Panc1 (cell line): ENCODE results near the gene MT1HL1. TPM values are rescaled to one million over a fixed set of nuclear protein-coding genes. Genes with fewer than 3 reads are reported as not detected.

Experiments used
- ATAC-seq: fragments of 200-7000 bp; cut with Tn5 transposase; 2 replicates; pipeline ENCODE4 v1.9.1; 2020; ENCODE audit warnings: mild to moderate bottlenecking, moderate library complexity
- BruUV-seq: library from RNA; stranded (reverse); fragments of 400-500 nt; replicated peaks from 2 replicates; lab custom pipeline; 2021; lab: Mats Ljungman, UMichigan
- CTCF ChIA-PET: fragments of 300-600 bp; sonication (Branson Sonifier 250); formaldehyde crosslinking; loops from one replicate; lab custom pipeline; 2022; ENCODE audit warnings: antibody characterized with exemption; lab: Charles Lee
- POLR2A ChIA-PET: fragments of 300-600 bp; sonication (Branson Sonifier 250); formaldehyde crosslinking; loops from one replicate; lab custom pipeline; 2022; ENCODE audit warnings: antibody characterized with exemption; lab: Charles Lee
- DNase-seq: peaks from one replicate; pipeline ENCODE4 v3.0.0-alpha.2; 2010; ENCODE audit warnings: low read depth, low spot score
- H3K27ac ChIP-seq: 2 replicates; pipeline ENCODE4 v1.5.1; 2011; ENCODE audit warnings: mild to moderate bottlenecking, low read length, inconsistent platforms
- H3K27me3 ChIP-seq: fragments of 200-500 bp; sonication (Bioruptor generic); 2 replicates; pipeline ENCODE4 v1.6.0; 2014; ENCODE audit warnings: low read length, inconsistent platforms; ENCODE audit not compliant: control insufficient read depth, insufficient read depth
- H3K36me3 ChIP-seq: fragments of 200-500 bp; sonication (Bioruptor generic); 2 replicates; pipeline ENCODE4 v1.5.1; 2014; ENCODE audit warnings: inconsistent platforms, mild to moderate bottlenecking, low read length, moderate library complexity; ENCODE audit not compliant: control insufficient read depth, insufficient read depth
- H3K4me1 ChIP-seq: 2 replicates; pipeline ENCODE4 v1.5.1; 2011; ENCODE audit warnings: inconsistent platforms, mild to moderate bottlenecking, low read length, moderate library complexity; ENCODE audit not compliant: control insufficient read depth, insufficient read depth
- H3K4me3 ChIP-seq, 2 experiments: 2 replicates each; pipeline ENCODE4 v1.5.1; 2011 to 2012; ENCODE audit warnings: low read depth in 2 of 2, low read length in 2 of 2, mild to moderate bottlenecking in 2 of 2, inconsistent platforms in 1 of 2, moderate library complexity in 1 of 2
- H3K9me3 ChIP-seq: fragments of 200-500 bp; sonication (Bioruptor generic); 2 replicates; pipeline ENCODE4 v1.5.1; 2014; ENCODE audit warnings: low read depth, mild to moderate bottlenecking, inconsistent platforms, low read length, moderate library complexity; ENCODE audit not compliant: control insufficient read depth, insufficient read depth
- POLR2AphosphoS5 ChIP-seq: IDR thresholded peaks from 2 replicates; pipeline ENCODE4 v1.6.1; 2012; ENCODE audit warnings: mild to moderate bottlenecking, low read depth, low read length, moderate library complexity
- SIN3A ChIP-seq: IDR thresholded peaks from 2 replicates; pipeline ENCODE4 v1.6.1; 2012; ENCODE audit warnings: low read depth, mild to moderate bottlenecking, low read length, moderate library complexity, borderline replicate concordance; ENCODE audit not compliant: insufficient read depth
- TCF7L2 ChIP-seq: IDR thresholded peaks from 2 replicates; pipeline ENCODE4 v1.6.1; 2011; ENCODE audit warnings: mild to moderate bottlenecking, low read depth, low read length, inconsistent platforms
- in situ Hi-C: cut with HindIII; loops from 2 replicates; pipeline ENCODE4 v1.10.0; 2016; ENCODE audit warnings: low sequenced_read_pairs, low pct_unique_long_range_greater_than_20kb
- intact Hi-C: fragments of 100-400 bp; cut with micrococcal nuclease; formaldehyde crosslinking; loops from one replicate; pipeline ENCODE4 v1.10.0; 2022; ENCODE audit not compliant: unreplicated experiment
- total RNA-seq: library from RNA; stranded (reverse); gene quantifications from one replicate; pipeline ENCODE4 v1.2.1, GENCODE V29; 2021; ENCODE audit not compliant: unreplicated experiment
- TF ChIP-seq, protein P1 (sequence below): fragments of 450-650 bp; IDR thresholded peaks from 2 replicates; pipeline ENCODE4 v1.5.1; 2017; ENCODE audit warnings: mild to moderate bottlenecking
- TF ChIP-seq, protein P2 (sequence below), 2 experiments: IDR thresholded peaks; 2 replicates each; pipeline ENCODE4 v1.6.1; 2011 to 2012; ENCODE audit warnings: low read depth in 2 of 2, control low read depth in 1 of 2, low read length in 1 of 2, mild to moderate bottlenecking in 1 of 2, moderate library complexity in 1 of 2; ENCODE audit not compliant: insufficient read depth in 1 of 2

MT1HL1 gene
- total RNA-seq, 1 experiment from 2014 or later, result not detected

DNA sequence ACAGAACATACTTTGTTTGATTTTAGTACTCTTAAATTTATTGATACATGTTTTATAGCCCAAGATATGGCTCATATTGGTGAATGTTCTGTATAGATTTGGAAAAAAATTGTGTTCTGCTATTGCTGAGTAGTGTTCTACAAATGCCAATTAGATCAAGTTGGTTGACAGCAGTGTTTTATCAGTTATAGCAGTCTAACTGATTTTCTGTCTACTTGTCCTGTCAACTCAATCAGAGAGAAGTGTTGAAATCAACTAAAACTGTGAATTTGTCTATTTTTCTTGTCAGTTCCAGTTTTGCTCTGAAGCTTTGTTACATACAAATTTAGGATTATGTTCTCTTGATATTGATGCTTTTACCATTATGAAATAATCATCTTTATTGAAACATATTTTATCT is 14.7 kb upstream of the MT1HL1 start:
- DNase-seq (no peak), ATAC-seq (no peak)
- in situ Hi-C loops, result no loop called here
- ChIA-PET POLR2A (no interaction called here), CTCF (interaction anchor here (0.6 kb wide), 1 partner anchor 25 kb away, joined by 4 read pairs; no protein-coding TSS in a partner anchor)
- no peaks in the 10 kb centered on the region for H3K36me3 ChIP-seq
- no peak overlapping the region for H3K27ac ChIP-seq
- H3K27me3 ChIP-seq, result no peaks in the 10 kb centered on the region
- no peaks in the 10 kb centered on the region for H3K4me1 ChIP-seq
- intact Hi-C loops, result no loop called here
- BruUV-seq, result no TSS peak
- H3K4me3 ChIP-seq, result no peak overlapping the region
- TF ChIP-seq TCF7L2 (no peak), POLR2AphosphoS5 (no peak), SIN3A (no peak)
- TF ChIP-seq, protein P1, sequence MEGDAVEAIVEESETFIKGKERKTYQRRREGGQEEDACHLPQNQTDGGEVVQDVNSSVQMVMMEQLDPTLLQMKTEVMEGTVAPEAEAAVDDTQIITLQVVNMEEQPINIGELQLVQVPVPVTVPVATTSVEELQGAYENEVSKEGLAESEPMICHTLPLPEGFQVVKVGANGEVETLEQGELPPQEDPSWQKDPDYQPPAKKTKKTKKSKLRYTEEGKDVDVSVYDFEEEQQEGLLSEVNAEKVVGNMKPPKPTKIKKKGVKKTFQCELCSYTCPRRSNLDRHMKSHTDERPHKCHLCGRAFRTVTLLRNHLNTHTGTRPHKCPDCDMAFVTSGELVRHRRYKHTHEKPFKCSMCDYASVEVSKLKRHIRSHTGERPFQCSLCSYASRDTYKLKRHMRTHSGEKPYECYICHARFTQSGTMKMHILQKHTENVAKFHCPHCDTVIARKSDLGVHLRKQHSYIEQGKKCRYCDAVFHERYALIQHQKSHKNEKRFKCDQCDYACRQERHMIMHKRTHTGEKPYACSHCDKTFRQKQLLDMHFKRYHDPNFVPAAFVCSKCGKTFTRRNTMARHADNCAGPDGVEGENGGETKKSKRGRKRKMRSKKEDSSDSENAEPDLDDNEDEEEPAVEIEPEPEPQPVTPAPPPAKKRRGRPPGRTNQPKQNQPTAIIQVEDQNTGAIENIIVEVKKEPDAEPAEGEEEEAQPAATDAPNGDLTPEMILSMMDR, result no peak
- TF ChIP-seq, protein P2, sequence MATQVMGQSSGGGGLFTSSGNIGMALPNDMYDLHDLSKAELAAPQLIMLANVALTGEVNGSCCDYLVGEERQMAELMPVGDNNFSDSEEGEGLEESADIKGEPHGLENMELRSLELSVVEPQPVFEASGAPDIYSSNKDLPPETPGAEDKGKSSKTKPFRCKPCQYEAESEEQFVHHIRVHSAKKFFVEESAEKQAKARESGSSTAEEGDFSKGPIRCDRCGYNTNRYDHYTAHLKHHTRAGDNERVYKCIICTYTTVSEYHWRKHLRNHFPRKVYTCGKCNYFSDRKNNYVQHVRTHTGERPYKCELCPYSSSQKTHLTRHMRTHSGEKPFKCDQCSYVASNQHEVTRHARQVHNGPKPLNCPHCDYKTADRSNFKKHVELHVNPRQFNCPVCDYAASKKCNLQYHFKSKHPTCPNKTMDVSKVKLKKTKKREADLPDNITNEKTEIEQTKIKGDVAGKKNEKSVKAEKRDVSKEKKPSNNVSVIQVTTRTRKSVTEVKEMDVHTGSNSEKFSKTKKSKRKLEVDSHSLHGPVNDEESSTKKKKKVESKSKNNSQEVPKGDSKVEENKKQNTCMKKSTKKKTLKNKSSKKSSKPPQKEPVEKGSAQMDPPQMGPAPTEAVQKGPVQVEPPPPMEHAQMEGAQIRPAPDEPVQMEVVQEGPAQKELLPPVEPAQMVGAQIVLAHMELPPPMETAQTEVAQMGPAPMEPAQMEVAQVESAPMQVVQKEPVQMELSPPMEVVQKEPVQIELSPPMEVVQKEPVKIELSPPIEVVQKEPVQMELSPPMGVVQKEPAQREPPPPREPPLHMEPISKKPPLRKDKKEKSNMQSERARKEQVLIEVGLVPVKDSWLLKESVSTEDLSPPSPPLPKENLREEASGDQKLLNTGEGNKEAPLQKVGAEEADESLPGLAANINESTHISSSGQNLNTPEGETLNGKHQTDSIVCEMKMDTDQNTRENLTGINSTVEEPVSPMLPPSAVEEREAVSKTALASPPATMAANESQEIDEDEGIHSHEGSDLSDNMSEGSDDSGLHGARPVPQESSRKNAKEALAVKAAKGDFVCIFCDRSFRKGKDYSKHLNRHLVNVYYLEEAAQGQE (IDR thresholded peaks at IDR 0.05; ENCODE audit: insufficient read depth in 1 of 2, low read depth in 2 of 2, low read length in 1 of 2), result no peak
- no peaks in the 10 kb centered on the region for H3K9me3 ChIP-seq

DNA sequence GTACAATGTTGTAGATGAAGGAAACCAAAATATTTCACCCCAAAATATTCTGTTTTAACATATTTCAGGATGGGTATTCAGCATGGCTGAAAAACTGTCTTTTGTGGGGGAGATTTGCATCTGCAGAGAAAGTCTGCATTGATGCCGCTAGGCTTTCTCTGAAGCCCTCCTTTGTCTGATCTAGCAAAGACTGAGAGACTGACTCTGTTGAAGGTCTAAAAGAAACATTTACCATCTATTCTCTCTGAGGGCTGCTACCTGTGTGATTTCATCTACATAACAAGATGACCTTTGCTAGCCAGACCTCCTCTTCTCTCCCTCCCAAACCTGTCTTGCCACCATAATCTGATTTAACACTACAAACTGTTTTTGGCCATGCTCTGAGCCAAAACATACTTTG is 12.4 kb upstream of the MT1HL1 start:
- no peaks in the 10 kb centered on the region for H3K36me3 ChIP-seq
- TF ChIP-seq, protein P1, result no peak
- TF ChIP-seq SIN3A, result no peak
- no peak for TF ChIP-seq TCF7L2
- no peak for TF ChIP-seq POLR2AphosphoS5
- TF ChIP-seq, protein P2 (IDR thresholded peaks at IDR 0.05; ENCODE audit: insufficient read depth in 1 of 2, low read depth in 2 of 2, low read length in 1 of 2), result no peak
- intact Hi-C loops (no loop called here), in situ Hi-C loops (no loop called here)
- ChIA-PET POLR2A (no interaction called here), CTCF (no interaction called here)
- no TSS peak for BruUV-seq
- no peak for DNase-seq
- H3K4me1 ChIP-seq, result no peaks in the 10 kb centered on the region
- no peak for ATAC-seq
- H3K27ac ChIP-seq, result no peak overlapping the region
- no peaks in the 10 kb centered on the region for H3K27me3 ChIP-seq
- no peak overlapping the region for H3K4me3 ChIP-seq
- no peaks in the 10 kb centered on the region for H3K9me3 ChIP-seq
